COR-L47 (cell line): Measurements from ENCODE around the gene MAOA.

Experiments
- DNase-seq: peaks from one replicate; lab custom pipeline; 2025; lab: John Stamatoyannopoulos, UW

MAOA gene

DNA sequence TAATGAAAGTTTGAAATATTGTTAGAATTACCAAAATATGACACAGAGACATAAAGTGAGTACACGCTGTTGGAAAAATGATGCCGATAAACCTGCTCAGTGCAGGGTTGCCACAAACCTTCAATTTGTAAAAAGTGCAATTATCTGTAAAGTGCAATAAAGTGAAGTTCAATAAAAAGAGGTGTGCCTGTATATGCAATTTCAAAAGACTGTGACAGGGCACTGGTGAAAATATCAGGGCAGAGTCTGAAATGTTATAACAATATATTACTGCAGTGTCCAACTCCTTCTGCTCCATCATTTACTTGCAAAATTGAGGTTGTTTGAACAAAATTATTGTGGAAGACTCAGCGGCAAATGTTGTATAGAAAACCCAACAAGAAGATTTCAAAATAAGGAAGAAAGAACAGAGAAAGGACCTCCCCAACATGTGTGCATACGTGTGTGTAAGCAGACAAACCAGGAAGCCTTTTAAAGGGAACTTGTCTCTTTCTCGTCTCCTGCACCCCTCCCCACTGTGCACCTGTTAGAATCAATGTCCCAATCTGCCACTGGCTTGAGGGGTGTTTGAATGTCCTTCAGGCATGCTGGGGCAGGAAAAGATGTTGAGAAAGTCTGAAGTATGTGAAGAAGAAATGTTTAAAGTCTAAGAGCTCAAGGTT, 130.0 kb downstream of the MAOA start:
- no peak for DNase-seq
